ENCODE results near the gene FZR1. TPM values are rescaled to one million over a fixed set of nuclear protein-coding genes. Genes with fewer than 3 reads are reported as not detected.
A peak's percentile ranks its signal among the peaks of the same experiment; 100 is the strongest.

The FZR1 gene
- total RNA-seq, 1 donor from 2014 or later, result 25.5 TPM

DNA sequence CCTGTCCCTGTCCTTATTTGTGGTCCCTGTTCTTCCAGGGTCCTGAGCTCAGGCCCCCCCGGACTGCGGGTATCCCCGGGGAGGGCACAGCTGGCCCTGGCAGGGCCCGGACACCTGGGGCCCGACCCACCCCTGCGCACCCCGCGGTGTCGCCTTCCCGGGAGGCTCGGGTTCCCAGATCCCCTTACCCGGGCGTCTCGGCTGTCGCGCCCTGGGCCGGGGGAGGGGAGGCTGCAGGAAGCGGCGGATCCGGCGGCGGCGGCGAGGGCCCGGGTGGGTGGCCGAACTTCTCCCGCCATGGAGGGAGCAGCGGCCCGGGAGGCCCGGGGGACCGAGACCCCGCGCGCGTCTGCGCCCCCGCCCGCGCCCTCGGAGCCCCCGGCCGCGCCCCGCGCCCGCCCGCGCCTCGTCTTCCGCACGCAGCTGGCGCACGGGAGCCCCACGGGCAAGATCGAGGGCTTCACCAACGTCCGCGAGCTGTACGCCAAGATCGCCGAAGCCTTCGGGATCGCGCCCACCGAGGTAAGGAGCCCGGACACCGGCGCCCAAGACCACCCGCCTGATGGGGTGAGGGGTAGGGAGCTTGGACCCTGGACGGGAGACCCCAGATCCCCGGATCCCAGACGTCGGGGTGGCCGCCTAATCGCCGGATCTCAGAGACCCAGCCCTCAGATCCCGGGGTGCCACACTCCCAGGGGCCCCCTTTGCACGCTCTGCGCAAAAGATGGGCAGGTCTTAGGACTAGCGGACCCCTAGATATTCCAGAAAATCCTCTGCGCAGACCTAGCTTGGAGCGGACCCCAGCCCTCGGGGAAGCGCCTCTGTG lies 79.4 kb downstream of the FZR1 start, which contains the start of gene GIPC3:
Gene GIPC3, plus strand, starts transcription at position 178 of the 826 bp plus-strand sequence. Its CDS starts 120 bp downstream, at position 298.
- no peak for DNase-seq (ENCODE audit: low read depth)
- H3K27me3 ChIP-seq (ENCODE audit: control insufficient read depth, insufficient read depth, low read length), result no peaks in the 10 kb centered on the region
- no peak within 1 kb of the TSS for H3K4me3 ChIP-seq (ENCODE audit: low read depth, low read length)
- no peak for TF ChIP-seq CTCF (IDR thresholded peaks at IDR 0.05; ENCODE audit: insufficient read depth, low read length, severe bottlenecking)
- FAIRE-seq, result no peak
- H3K36me3 ChIP-seq (ENCODE audit: control insufficient read depth, insufficient read depth, low read length), result no peaks in the 10 kb centered on the region

DNA sequence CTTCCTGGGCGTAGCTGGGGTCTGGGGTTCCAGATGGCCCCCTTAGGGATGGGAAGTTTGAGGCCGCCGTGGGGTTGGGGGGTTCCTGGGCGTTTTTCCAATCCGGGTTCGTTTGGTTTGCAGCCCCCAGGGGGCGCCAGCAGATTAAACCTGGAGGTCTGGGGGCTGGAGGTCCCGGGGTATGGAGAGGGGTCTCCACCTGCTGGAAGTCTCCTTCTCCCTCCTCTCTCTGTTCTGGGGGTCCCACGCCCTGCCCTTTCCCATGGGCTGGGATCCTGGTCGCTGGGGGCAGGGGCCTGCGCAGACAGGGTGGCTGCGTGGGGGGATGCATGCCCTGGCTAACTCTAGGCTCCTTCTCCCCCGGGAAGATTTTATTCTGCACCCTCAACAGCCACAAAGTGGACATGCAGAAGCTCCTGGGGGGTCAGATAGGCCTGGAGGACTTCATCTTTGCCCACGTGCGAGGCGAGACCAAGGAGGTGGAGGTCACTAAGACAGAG lies 80.1 kb downstream of the FZR1 start:
- FAIRE-seq (no peak), DNase-seq (ENCODE audit: low read depth) (no peak)
- Histone ChIP-seq H3K27me3 (ENCODE audit: control insufficient read depth, insufficient read depth, low read length) (no peaks in the 10 kb centered on the region), H3K4me3 (ENCODE audit: low read depth, low read length) (no peak overlapping the region), H3K36me3 (ENCODE audit: control insufficient read depth, insufficient read depth, low read length) (no peaks in the 10 kb centered on the region)
- TF ChIP-seq CTCF (IDR thresholded peaks at IDR 0.05; ENCODE audit: insufficient read depth, low read length, severe bottlenecking), result peak; percentile 40

GRCh38 chr19:3586707-3587346 lies 80.7 kb downstream of the FZR1 start:
- H3K27me3 ChIP-seq (ENCODE audit: control insufficient read depth, insufficient read depth, low read length), result no peaks in the 10 kb centered on the region
- no peaks in the 10 kb centered on the region for H3K36me3 ChIP-seq (ENCODE audit: control insufficient read depth, insufficient read depth, low read length)
- no peak overlapping the region for H3K4me3 ChIP-seq (ENCODE audit: low read depth, low read length)
- no peak for DNase-seq (ENCODE audit: low read depth)
- TF ChIP-seq CTCF (IDR thresholded peaks at IDR 0.05; ENCODE audit: insufficient read depth, low read length, severe bottlenecking), result no peak
- no peak for FAIRE-seq

Other genes starting within 250 kb of the FZR1 start
- gene NFIC, start 139.7 kb upstream of the FZR1 start, total RNA-seq, result 17.6 and 22.0 TPM in 2 replicates
- gene SMIM24, start 25.8 kb upstream of the FZR1 start, total RNA-seq, result not detected in 2 replicates
- gene SMIM44, start 22.9 kb upstream of the FZR1 start, total RNA-seq, result not detected in 2 replicates
- 17.1 and 20.1 TPM in 2 replicates for gene DOHH, start 5.6 kb upstream of the FZR1 start, total RNA-seq
- gene TEKTIP1, start 32.9 kb downstream of the FZR1 start, total RNA-seq, result not detected in 2 replicates
- gene MFSD12, start 51.3 kb downstream of the FZR1 start, total RNA-seq, result 46.3 and 59.1 TPM in 2 replicates
- 37.4 and 48.3 TPM in 2 replicates for gene HMG20B, start 66.6 kb downstream of the FZR1 start, total RNA-seq
- gene GIPC3, start 79.2 kb downstream of the FZR1 start, total RNA-seq, result not detected in 2 replicates
- gene TBXA2R, start 100.6 kb downstream of the FZR1 start, total RNA-seq, result not detected in 2 replicates
- gene CACTIN, start 120.5 kb downstream of the FZR1 start, total RNA-seq, result 30.2 and 30.3 TPM in 2 replicates
- 6.3 and 6.9 TPM in 2 replicates for gene PIP5K1C, start 194.2 kb downstream of the FZR1 start, total RNA-seq
- 2.1 and 5.0 TPM in 2 replicates for gene TJP3, start 202.1 kb downstream of the FZR1 start, total RNA-seq